ENCODE measurements around the gene XPO1.

GRCh38 chr2:61434314-61434713 is 103.8 kb downstream of the XPO1 start:
- TF ChIP-seq POLR2A (IDR thresholded peaks at IDR 0.05; ENCODE audit: extremely low read depth, insufficient read length) (no peak), CTCF (IDR thresholded peaks at IDR 0.05; ENCODE audit: low read depth, low read length) (no peak)
